ENCODE results near the gene LRP5. TPM values are rescaled to one million over a fixed set of nuclear protein-coding genes. Genes with fewer than 3 reads are reported as not detected.

Gene LRP5
- polyA plus RNA-seq, 3 donors: 0.23 to 0.29 TPM; not detected in 1

DNA sequence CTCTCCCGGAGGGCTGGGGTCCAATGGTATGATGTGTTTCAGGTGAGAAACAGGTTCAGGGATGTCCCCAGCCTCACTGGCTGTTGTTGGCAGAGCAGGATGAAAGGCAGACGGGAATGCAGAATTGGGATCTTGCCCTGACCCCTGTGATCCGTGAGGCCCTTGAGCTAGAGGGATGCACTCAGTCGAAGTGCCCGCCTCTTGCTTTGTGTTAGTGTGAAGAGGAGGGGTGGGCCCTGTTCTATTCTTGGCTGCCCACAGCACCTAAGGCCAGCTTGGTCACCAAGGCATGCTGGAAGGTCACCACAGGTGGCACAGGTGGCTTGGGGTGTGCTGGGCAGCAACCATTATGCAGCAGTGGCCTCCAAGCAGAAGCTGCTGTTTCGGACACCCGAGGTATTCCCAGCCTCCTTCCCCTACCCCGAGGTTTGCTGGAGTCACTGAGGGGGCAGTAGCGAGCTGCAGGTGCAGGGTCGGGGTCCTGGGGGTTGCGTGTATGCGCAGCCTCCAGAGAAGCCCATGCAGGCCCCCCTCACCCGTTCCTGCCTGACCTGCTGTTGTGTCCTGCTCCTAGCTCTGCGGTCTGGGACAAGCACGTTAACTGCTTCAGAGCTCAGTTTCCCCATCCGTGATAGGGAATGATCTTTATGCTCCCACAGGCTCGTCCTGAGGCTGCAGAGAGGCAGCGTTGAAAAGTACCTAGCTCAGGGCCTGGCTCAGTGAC, 13.0 kb downstream of the LRP5 start:
- peaks cover 17% of the 10 kb centered on the region for H3K4me1 Mint-ChIP-seq
- H3K79me2 ChIP-seq (ENCODE audit: insufficient read depth, low read length): no peaks in the 10 kb centered on the region
- TF ChIP-seq, protein P1, sequence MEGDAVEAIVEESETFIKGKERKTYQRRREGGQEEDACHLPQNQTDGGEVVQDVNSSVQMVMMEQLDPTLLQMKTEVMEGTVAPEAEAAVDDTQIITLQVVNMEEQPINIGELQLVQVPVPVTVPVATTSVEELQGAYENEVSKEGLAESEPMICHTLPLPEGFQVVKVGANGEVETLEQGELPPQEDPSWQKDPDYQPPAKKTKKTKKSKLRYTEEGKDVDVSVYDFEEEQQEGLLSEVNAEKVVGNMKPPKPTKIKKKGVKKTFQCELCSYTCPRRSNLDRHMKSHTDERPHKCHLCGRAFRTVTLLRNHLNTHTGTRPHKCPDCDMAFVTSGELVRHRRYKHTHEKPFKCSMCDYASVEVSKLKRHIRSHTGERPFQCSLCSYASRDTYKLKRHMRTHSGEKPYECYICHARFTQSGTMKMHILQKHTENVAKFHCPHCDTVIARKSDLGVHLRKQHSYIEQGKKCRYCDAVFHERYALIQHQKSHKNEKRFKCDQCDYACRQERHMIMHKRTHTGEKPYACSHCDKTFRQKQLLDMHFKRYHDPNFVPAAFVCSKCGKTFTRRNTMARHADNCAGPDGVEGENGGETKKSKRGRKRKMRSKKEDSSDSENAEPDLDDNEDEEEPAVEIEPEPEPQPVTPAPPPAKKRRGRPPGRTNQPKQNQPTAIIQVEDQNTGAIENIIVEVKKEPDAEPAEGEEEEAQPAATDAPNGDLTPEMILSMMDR (IDR thresholded peaks at IDR 0.05): no peak
- intact Hi-C loops (cut with micrococcal nuclease): no loop called here
- DNase-seq: no peak
- H3K27ac ChIP-seq (ENCODE audit: low read depth in 1 of 2, low read length in 2 of 2): no peak overlapping the region
- H3K9me3 Mint-ChIP-seq: peaks cover 0 to 3% (median 0%) of the 10 kb centered on the region in 7 donors
- H3K27me3 Mint-ChIP-seq (ENCODE audit: low read depth in 3 of 3): peaks cover 0 to 15% (median 9%) of the 10 kb centered on the region in 3 donors
- WGBS (ENCODE audit: insufficient coverage): 89% methylated on average over 18 of the region's 18 CpGs
- no peak overlapping the region for H2AFZ ChIP-seq (ENCODE audit: insufficient read depth, low read depth, low read length, poor library complexity, severe bottlenecking)
- H3K4me3 ChIP-seq (replicated peaks in 1 of 3; ENCODE audit: low read depth in 2 of 3, low read length in 3 of 3): no peak overlapping the region
- H3K36me3 ChIP-seq (replicated peaks in 1 of 2; ENCODE audit: control insufficient read depth in 1 of 2, insufficient read depth in 2 of 2, low read length in 2 of 2): no peaks in the 10 kb centered on the region
- no peak overlapping the region for H3K9ac ChIP-seq (ENCODE audit: insufficient read depth, low read length, poor library complexity, severe bottlenecking)
- H3K27ac Mint-ChIP-seq: no peak overlapping the region
- peaks cover 15 to 20% of the 10 kb centered on the region in 2 donors for H3K4me1 ChIP-seq (ENCODE audit: control insufficient read depth in 1 of 2, insufficient read depth in 2 of 2, low read length in 2 of 2)
- no peaks in the 10 kb centered on the region for H3K36me3 Mint-ChIP-seq
- H3K4me3 Mint-ChIP-seq: no peak overlapping the region
- H3K4me2 ChIP-seq (replicated peaks; ENCODE audit: extremely low read depth, low read length, poor library complexity, severe bottlenecking): no peak overlapping the region
- no peaks in the 10 kb centered on the region for H3K9me3 ChIP-seq (replicated peaks in 1 of 2; ENCODE audit: control insufficient read depth in 1 of 2, insufficient read depth in 1 of 2, low read length in 2 of 2)
- peaks cover 0 to 6% of the 10 kb centered on the region in 2 donors for H3K27me3 ChIP-seq (ENCODE audit: control insufficient read depth in 2 of 2, insufficient read depth in 2 of 2, low read length in 2 of 2)
- no peaks in the 10 kb centered on the region for H4K20me1 ChIP-seq (ENCODE audit: insufficient read depth, low read length)

DNA sequence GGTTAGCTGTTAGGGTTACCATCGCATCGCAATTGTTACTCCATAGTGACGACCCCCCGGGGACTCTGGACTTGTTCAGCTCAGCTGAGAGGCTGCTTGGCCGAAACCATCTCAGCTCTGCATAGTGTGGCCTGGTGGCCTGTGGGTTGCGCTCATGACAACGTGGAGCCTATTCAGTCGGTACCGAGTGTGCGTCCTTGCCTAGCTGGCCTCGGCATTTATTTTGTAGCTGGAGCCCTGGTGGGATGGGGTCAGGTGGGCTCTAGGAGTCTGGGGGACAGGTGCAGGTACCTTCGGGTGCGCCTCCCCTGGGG, 13.5 kb downstream of the LRP5 start:
- TF ChIP-seq, protein P1 (IDR thresholded peaks at IDR 0.05): no peak
- Histone ChIP-seq H3K9ac (ENCODE audit: insufficient read depth, low read length, poor library complexity, severe bottlenecking) (no peak overlapping the region), H3K4me3 (replicated peaks in 1 of 3; ENCODE audit: low read depth in 2 of 3, low read length in 3 of 3) (no peak overlapping the region), H3K27ac (ENCODE audit: low read depth in 1 of 2, low read length in 2 of 2) (no peak overlapping the region), H3K4me2 (replicated peaks; ENCODE audit: extremely low read depth, low read length, poor library complexity, severe bottlenecking) (no peak overlapping the region), H4K20me1 (ENCODE audit: insufficient read depth, low read length) (no peaks in the 10 kb centered on the region), H3K79me2 (ENCODE audit: insufficient read depth, low read length) (no peaks in the 10 kb centered on the region), H3K27me3 (ENCODE audit: control insufficient read depth in 2 of 2, insufficient read depth in 2 of 2, low read length in 2 of 2) (peaks cover 0 to 6% of the 10 kb centered on the region in 2 donors), H3K4me1 (ENCODE audit: control insufficient read depth in 1 of 2, insufficient read depth in 2 of 2, low read length in 2 of 2) (peaks cover 19 to 25% of the 10 kb centered on the region in 2 donors), H2AFZ (ENCODE audit: insufficient read depth, low read depth, low read length, poor library complexity, severe bottlenecking) (no peak overlapping the region), H3K36me3 (replicated peaks in 1 of 2; ENCODE audit: control insufficient read depth in 1 of 2, insufficient read depth in 2 of 2, low read length in 2 of 2) (no peaks in the 10 kb centered on the region), H3K9me3 (replicated peaks in 1 of 2; ENCODE audit: control insufficient read depth in 1 of 2, insufficient read depth in 1 of 2, low read length in 2 of 2) (no peaks in the 10 kb centered on the region)
- H3K9me3 Mint-ChIP-seq: peaks cover 0 to 3% (median 0%) of the 10 kb centered on the region in 7 donors
- DNase-seq: no peak
- peak overlapping the region in 1 of 7 donors; percentile 24 for H3K27ac Mint-ChIP-seq
- H3K4me1 Mint-ChIP-seq: peaks cover 22% of the 10 kb centered on the region
- peaks cover 0 to 14% (median 13%) of the 10 kb centered on the region in 3 donors for H3K27me3 Mint-ChIP-seq (ENCODE audit: low read depth in 3 of 3)
- intact Hi-C loops (cut with micrococcal nuclease): no loop called here
- WGBS (ENCODE audit: insufficient coverage): 94% methylated on average over 11 of the region's 13 CpGs
- no peaks in the 10 kb centered on the region for H3K36me3 Mint-ChIP-seq
- no peak overlapping the region for H3K4me3 Mint-ChIP-seq

Data from CD14-positive monocyte (primary cell).